SK-N-MC (cell line): ENCODE measurements around the gene GALNT15.

ENCODE experiments used
- EZH2 ChIP-seq: fragments of 200-600 bp; sonication (generic); IDR thresholded peaks from one replicate; pipeline ENCODE4 v1.6.1; 2017; ENCODE audit warnings: antibody characterized with exemption
- POLR2AphosphoS5 ChIP-seq: IDR thresholded peaks from 2 replicates; pipeline ENCODE4 v1.6.1; 2012; ENCODE audit warnings: mild to moderate bottlenecking, low read depth, low read length, borderline replicate concordance

- no peak for TF ChIP-seq EZH2
- TF ChIP-seq POLR2AphosphoS5: no peak
Observed at GRCh38 chr3:16181361-16181760, 6.9 kb downstream of the GALNT15 start.
